Type B pancreatic cell (in vitro differentiated cells): ENCODE results near the gene NRAS. TPM values are rescaled to one million over a fixed set of nuclear protein-coding genes. Genes with fewer than 3 reads are reported as not detected.

Experiments
- DNase-seq: peaks from one replicate; pipeline ENCODE4 v3.0.0; 2021; ENCODE audit warnings: mixed read lengths; ENCODE audit not compliant: unreplicated experiment; ENCODE audit errors: extremely low spot score
- H3K27ac Mint-ChIP-seq: 2 replicates; pipeline ENCODE4 v1.8.0; 2021; ENCODE audit warnings: mild to moderate bottlenecking, mixed read lengths
- H3K27me3 Mint-ChIP-seq: 2 replicates; pipeline ENCODE4 v1.8.0; 2021; ENCODE audit warnings: mixed read lengths
- H3K36me3 Mint-ChIP-seq: 2 replicates; pipeline ENCODE4 v1.8.0; 2021; ENCODE audit warnings: mixed read lengths
- H3K4me1 Mint-ChIP-seq: one replicate; pipeline ENCODE4 v1.8.0; 2021; ENCODE audit warnings: mixed read lengths; ENCODE audit not compliant: unreplicated experiment
- H3K4me3 Mint-ChIP-seq: 2 replicates; pipeline ENCODE4 v1.8.0; 2021; ENCODE audit warnings: mild to moderate bottlenecking, mixed read lengths
- H3K9me3 Mint-ChIP-seq: 2 replicates; pipeline ENCODE4 v1.8.0; 2021; ENCODE audit warnings: mixed read lengths
- total RNA-seq: library from RNA; stranded (reverse); gene quantifications from 2 replicates; pipeline ENCODE4 v1.2.1, GENCODE V29; 2021; ENCODE audit warnings: low replicate concordance
- TF ChIP-seq, protein P1 (sequence below): fragments of 200-600 bp; sonication (generic); conservative IDR thresholded peaks from 2 replicates; pipeline ENCODE4 v1.5.0; 2021; ENCODE audit warnings: antibody characterized with exemption, mild to moderate bottlenecking

Gene NRAS
- total RNA-seq, 1 donor from 2014 or later, result 49.4 TPM

DNA sequence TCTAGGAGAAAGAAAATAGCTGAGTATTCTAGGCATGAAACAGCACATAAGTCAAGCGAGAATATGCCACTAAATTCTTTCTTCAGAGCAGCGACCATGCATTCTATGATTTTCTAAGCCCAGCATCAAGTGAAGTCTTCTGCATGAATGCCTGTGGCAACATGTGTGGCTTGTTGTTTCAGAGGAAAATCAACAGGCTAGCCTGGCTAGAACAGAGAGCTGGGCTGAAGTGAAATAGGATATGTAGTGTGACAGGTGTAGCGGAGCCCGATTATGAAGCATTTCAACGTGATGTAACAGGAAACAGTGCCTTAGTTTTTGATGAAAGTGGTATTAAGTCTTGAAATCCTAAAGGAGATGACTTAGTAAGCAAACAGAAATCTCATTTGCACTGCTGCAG is 34.2 kb upstream of the NRAS start:
- DNase-seq, result no peak
- Mint-ChIP-seq H3K4me3 (peak overlapping the region; percentile 71), H3K9me3 (no peaks in the 10 kb centered on the region), H3K4me1 (peaks cover 44% of the 10 kb centered on the region), H3K27ac (peak overlapping the region; percentile 58), H3K27me3 (no peaks in the 10 kb centered on the region), H3K36me3 (peaks cover 29% of the 10 kb centered on the region)
- TF ChIP-seq, protein P1, sequence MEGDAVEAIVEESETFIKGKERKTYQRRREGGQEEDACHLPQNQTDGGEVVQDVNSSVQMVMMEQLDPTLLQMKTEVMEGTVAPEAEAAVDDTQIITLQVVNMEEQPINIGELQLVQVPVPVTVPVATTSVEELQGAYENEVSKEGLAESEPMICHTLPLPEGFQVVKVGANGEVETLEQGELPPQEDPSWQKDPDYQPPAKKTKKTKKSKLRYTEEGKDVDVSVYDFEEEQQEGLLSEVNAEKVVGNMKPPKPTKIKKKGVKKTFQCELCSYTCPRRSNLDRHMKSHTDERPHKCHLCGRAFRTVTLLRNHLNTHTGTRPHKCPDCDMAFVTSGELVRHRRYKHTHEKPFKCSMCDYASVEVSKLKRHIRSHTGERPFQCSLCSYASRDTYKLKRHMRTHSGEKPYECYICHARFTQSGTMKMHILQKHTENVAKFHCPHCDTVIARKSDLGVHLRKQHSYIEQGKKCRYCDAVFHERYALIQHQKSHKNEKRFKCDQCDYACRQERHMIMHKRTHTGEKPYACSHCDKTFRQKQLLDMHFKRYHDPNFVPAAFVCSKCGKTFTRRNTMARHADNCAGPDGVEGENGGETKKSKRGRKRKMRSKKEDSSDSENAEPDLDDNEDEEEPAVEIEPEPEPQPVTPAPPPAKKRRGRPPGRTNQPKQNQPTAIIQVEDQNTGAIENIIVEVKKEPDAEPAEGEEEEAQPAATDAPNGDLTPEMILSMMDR, result no peak

DNA sequence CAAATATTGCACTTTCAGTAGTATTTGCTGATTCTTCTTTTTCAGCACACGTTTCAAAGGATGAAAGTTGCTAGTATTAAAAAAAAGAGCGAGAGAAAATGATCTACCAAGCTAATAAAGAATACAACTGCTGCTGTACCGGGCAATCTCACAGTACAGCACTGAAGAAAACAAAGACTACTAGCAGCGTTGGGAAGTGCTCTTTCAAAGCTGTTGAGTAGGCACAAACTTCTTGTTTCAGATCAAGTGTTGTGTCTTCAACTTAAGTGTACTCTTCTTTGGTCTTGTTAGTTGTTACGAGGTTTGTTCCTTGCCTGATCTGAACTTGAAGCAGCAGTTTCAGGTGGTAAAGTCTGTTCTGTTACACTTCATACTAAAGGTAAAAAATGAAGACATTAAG is 33.3 kb upstream of the NRAS start:
- Mint-ChIP-seq H3K4me1 (peaks cover 34% of the 10 kb centered on the region), H3K27me3 (no peaks in the 10 kb centered on the region), H3K36me3 (peaks cover 33% of the 10 kb centered on the region), H3K9me3 (no peaks in the 10 kb centered on the region), H3K27ac (no peak overlapping the region), H3K4me3 (no peak overlapping the region)
- TF ChIP-seq, protein P1, result no peak
- no peak for DNase-seq

DNA sequence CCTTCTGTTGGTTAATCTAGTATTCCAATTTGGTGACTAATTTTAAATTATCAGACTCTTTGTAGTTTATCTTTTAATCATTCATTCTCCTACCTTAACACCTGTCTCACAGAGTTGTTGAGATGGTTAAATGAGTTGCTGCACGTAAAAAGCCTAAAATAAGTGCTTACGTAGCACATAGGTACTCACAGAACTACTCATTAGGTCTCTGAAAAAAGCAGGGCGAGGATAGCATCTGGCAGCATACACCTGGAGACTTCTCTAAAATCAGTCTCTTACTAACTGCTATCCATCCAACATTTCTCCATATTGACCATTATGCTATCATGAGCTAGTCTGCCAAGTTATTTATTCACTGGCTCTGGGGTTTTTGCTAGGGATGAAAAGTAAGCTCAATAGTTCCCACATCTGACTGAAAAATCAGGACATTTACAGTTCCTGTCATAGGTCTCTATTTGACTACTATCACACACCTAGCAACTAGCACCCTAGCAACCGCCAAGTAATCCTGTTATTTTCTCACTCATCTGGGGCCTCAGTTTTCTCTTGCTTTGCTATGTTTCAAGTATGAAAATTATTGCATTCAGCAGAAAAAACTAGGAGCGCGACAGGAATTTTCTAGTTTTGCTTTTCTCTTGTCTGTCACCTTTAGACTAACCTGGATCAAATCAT is 30.0 kb upstream of the NRAS start:
- no peaks in the 10 kb centered on the region for H3K27me3 Mint-ChIP-seq
- DNase-seq, result no peak
- H3K4me1 Mint-ChIP-seq, result peaks cover 15% of the 10 kb centered on the region
- H3K27ac Mint-ChIP-seq, result peak overlapping the region; percentile 6
- no peak overlapping the region for H3K4me3 Mint-ChIP-seq
- H3K36me3 Mint-ChIP-seq, result peaks cover 52% of the 10 kb centered on the region
- TF ChIP-seq, protein P1, result no peak
- H3K9me3 Mint-ChIP-seq, result no peaks in the 10 kb centered on the region

DNA sequence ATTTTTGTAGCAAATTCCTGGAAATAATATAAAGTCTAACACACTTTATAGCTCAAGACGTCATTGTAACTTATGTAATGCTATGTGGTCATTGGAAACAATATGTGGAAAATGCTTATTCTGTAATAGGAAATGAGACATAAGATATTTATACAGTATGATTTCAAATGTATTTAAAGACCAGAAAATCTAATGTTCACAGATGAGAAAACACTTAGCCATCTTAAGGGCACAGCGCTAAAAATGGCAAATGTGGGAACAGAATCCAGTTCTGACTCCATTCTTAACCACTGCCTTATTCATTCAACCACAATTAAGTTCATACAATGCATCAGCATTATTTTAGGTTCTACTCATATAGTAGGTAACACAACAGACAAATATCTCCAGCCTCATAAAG is 28.7 kb upstream of the NRAS start:
- no peak for DNase-seq
- Mint-ChIP-seq H3K9me3 (no peaks in the 10 kb centered on the region), H3K27ac (no peak overlapping the region), H3K36me3 (peaks cover 55% of the 10 kb centered on the region), H3K27me3 (no peaks in the 10 kb centered on the region), H3K4me1 (peaks cover 5% of the 10 kb centered on the region), H3K4me3 (no peak overlapping the region)
- TF ChIP-seq, protein P1, result no peak

DNA sequence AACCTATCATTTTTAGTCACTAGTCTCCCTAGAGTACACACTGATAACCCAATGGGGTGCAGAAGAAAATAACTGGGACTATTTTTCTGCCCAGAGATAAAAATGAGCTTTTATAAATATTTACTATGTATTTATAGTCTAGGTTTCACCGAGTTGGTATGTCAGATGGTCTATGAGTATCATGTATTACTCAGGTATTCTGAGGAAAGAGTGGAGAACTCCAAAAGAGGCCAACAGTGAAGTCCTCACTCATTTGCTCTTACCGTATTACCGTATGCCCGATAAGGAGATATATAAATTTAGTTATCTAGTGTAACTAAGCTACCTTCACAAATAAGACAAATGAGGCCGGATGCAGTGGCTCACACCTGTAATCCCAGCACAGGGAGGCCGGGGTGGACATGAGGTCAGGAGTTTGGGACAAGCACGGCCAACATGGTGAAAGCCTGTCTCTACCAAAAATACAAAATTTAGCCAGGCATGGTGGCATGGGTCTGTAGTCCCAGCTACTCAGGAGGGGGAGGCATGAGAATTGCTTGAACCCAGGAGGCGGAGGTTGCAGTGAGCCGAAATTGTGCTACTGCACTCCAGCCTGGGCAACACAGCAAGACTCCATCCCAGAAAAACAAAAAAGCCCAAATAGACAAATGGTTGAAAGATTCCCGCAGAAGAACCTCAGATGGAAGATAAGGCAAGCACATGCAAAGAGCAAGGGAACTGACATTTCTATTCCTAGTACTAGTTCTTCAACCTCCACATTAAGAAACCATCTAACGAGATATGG is 25.6 kb upstream of the NRAS start:
- TF ChIP-seq, protein P1, result no peak
- Mint-ChIP-seq H3K36me3 (peaks cover 52% of the 10 kb centered on the region), H3K27ac (no peak overlapping the region), H3K9me3 (no peaks in the 10 kb centered on the region), H3K27me3 (no peaks in the 10 kb centered on the region), H3K4me1 (no peaks in the 10 kb centered on the region), H3K4me3 (no peak overlapping the region)
- no peak for DNase-seq
